Fibroblast of lung (primary cell): ENCODE measurements around the gene STK32B.

Source experiments
- EZH2 ChIP-seq: IDR thresholded peaks from 2 replicates; pipeline ENCODE4 v1.5.1; 2012; ENCODE audit warnings: low read length, control low read depth, mild to moderate bottlenecking; ENCODE audit errors: missing control alignments
- TF ChIP-seq, protein P1 (sequence below), 2 donors: IDR thresholded peaks in 1 of 2; conservative IDR thresholded peaks in 1 of 2; 1 replicate in 1 of 2; 2 replicates in 1 of 2; pipeline ENCODE4 v1.5.1; 2011 to 2012; ENCODE audit warnings: low read length in 2 of 2, control low read depth in 1 of 2, inconsistent platforms in 1 of 2, low read depth in 1 of 2, mild to moderate bottlenecking in 1 of 2

DNA sequence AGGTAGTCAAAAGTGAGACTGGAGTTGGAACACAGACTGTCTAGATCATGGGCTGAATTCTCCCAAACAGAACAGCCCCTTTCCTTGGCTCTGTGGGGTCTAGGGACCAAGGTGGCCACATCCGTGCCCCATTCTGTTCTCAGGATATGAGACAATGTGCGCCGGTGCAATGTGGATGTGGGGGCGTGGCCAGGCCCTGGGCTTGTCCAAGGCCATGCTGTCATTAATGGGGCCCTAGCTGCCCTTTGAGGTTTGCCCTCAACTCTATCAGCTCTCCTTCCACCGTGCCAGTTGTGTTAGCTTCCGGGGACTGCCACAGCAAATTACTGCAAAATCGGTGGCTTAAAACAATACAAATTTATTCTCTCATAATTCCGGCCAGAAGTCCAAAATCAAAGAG lies 344.5 kb downstream of the STK32B start:
- TF ChIP-seq, protein P1, sequence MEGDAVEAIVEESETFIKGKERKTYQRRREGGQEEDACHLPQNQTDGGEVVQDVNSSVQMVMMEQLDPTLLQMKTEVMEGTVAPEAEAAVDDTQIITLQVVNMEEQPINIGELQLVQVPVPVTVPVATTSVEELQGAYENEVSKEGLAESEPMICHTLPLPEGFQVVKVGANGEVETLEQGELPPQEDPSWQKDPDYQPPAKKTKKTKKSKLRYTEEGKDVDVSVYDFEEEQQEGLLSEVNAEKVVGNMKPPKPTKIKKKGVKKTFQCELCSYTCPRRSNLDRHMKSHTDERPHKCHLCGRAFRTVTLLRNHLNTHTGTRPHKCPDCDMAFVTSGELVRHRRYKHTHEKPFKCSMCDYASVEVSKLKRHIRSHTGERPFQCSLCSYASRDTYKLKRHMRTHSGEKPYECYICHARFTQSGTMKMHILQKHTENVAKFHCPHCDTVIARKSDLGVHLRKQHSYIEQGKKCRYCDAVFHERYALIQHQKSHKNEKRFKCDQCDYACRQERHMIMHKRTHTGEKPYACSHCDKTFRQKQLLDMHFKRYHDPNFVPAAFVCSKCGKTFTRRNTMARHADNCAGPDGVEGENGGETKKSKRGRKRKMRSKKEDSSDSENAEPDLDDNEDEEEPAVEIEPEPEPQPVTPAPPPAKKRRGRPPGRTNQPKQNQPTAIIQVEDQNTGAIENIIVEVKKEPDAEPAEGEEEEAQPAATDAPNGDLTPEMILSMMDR (conservative IDR thresholded peaks at IDR 0.05 in 1 of 2, IDR thresholded peaks at IDR 0.05 in 1 of 2; ENCODE audit: low read depth in 1 of 2, low read length in 2 of 2): no peak
- no peak for TF ChIP-seq EZH2
